HG03457 (cell line): ENCODE measurements around the gene TMC5.

ENCODE experiments used
- ATAC-seq: cut with Tn5 transposase; IDR thresholded peaks from one replicate; pipeline ENCODE4 v1.9.1; 2021; ENCODE audit warnings: moderate number of reproducible peaks; ENCODE audit not compliant: unreplicated experiment

Gene TMC5

DNA sequence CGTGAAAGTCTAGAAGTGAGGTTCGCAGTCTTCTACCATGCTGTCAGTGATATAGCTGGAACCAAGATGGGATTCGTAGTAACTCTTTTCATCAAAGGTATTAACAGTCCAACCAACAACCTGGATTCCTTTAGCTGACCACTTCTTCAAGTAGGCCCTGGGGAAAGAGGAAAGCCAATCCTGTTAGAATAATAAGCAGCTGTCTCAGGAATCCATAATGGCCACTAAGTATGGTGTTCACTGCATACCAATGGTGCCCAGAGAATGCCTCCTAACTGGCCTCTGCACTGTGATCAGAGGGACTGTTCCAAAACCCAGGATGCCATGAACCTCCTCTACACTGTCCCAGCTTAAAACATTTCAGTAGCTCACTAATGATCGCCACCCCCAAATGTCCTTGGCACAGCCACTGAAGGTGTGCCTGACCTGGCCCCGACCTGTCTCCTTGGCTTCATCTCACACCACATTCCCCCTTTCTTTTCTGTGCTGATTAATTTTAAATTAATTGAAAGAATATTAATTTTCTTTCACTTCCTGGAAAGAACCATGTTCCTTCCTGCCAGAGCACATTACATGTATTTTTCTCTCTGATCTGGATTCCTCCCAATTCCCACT is 85.9 kb downstream of the TMC5 start:
- no peak for ATAC-seq

GRCh38 chr16:19505600-19506303 is 88.1 kb downstream of the TMC5 start:
- no peak for ATAC-seq

DNA sequence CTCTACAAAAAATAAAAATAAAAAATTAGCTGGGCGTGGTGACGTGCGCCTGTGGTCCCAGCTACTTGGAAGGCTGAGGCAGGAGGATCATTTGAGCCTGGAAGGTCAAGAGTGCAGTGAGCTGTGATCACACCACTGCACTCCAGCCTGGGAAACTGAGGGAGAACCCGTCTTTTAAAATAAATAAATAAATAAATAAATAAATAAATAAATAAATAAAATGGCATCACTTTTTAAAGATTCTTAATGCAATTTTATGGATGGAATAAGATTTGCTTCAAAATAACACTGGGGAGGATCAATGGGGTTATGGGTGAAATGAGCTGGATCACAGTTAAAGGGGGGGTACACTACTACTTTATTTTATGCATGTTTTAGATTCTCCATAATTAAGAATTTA is 89.3 kb downstream of the TMC5 start:
- no peak for ATAC-seq

DNA sequence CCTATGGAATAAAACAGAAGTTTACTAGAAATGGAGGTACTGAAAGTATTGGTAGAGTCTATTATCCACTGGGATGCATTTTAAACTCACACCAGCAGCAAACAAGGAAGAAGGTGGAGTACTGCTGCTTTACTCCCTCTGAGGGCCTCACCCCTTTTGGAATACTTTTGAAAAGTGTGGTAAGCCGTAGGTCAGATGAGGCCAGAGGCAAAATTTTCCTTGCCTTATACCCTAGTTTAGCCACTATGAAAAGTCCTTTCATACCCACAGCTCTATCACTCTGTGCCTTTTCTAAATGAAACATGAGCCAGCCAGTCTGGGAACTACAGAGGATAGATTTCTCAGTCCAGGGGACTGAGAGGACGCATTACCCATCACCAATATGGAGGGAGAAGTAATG is 90.2 kb downstream of the TMC5 start:
- no peak for ATAC-seq

GRCh38 chr16:19512297-19512696 is 94.6 kb downstream of the TMC5 start:
- no peak for ATAC-seq

DNA sequence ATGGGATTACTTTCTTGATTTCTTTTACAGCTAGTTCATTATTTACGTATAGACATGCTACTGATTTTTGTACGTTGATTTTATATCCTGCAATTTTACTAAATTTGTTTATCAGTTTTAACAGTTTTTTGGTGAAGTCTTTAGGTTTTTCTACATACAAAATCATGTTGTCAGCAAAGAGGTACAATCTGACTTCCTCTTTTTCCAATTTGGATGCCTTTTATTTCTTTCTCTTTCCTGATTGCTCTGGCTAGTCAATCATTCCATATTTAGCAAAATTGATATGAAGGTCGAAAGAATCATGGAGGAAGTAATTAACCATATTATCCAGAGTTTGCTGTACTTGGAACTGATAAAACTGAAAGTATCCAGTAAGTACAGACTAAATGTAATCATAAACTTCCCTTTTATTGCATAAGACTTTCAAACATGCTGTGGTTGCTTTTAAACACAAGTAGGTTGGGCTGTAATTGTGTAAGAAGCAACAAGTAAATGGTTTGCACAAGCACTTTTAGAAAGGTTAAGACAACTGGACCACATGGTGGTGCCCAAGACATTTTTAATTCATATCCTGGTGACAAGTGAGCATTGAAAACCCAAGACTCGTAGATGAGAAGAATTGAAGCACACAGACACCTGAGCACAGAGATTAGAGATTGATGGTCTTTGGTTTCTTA is 95.8 kb downstream of the TMC5 start:
- no peak for ATAC-seq

- ATAC-seq, result no peak
Measured at GRCh38 chr16:19515757-19516156, 98.1 kb downstream of the TMC5 start.

DNA sequence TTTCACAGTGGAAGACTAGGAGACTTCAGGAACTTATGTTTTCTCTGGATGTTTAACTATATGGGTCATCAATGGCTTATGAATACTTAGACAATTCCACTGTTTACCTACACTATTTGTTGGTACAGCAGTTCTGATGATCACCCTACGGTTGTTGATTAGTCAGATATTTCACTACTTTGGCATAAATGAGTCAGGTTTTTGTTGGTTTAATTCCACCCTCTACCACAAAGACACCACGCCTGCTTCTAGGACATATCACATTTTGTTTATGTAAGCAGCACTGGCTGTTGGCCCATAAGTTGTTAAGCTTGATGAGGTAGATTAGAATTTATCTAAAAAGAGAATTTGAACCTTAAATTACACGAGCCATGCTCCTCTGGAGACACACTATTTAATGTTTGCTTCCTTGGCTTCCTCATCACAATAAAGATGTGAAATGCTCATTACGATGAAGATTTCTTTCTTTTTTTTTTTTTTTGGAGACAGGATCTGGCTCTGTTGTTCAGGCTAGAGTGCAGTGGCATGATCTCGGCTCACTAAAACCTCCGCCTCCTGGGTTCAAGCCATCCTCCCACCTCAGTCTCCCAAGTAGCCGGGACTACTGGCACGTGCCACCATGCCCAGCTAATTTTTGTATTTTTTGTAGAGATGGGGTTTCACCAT is 99.9 kb downstream of the TMC5 start:
- no peak for ATAC-seq

DNA sequence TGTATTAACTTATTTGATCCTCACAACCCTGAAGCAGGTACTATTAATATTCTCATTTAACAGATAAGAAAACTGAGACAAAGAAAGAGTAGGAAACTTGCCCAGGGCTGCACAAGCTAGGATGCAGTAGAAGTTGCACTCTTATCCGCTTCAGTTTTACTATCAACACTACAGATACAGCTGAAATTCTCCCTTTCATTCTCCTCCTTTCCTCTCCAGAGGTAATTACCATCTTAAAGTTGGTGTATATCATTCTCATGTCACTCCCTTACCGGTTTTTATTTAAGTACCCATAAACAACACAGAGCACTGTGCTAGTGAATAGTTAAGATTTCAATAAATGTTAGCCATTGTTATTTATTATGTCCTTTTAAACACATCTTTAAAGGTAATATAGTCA is 100.7 kb downstream of the TMC5 start:
- ATAC-seq, result no peak

DNA sequence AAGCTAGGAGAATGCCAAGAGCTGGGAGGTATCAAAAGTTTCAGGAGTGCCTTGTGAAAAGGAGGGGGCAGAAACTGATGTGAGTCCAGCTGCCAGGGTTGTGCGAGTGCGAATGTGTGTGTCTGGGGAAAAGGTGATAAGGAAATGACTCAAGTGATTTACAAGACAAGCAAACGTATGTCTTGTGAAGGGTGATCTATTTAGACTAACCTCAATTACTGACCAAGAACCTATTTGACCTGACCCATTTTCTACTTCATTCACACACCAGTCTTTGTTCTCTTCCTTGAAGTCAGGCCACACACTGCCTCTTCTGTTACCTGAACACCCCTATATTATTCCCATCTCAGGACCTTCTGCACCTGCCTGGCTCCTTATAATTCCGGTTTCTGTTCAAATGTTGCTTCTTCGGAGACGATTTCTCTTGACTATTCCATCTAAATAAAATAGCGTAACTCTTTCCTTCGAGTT is 103.2 kb downstream of the TMC5 start:
- no peak for ATAC-seq

- ATAC-seq, result peak; percentile 60
Measured at GRCh38 chr16:19521471-19522396, 104.1 kb downstream of the TMC5 start, which contains the start of gene GDE1. GDE1 (minus strand) TSS chr16:19522098; CDS start chr16:19521964, 134 bp downstream.

DNA sequence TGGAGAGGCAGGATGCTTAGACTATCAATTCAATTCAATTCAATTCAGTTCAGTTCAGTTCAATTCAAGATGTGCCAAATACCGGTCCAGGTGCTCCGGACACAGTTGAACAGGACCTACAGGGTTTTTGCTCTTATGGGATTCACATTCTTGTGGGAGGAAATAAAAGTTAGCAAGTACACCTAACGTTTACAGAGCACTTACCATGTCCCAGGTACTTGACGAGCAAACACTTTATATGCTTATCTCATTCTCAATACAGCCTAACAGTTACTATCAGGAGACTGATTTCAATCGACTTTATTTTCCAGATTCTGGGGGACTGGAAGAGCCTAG is 104.7 kb downstream of the TMC5 start:
- ATAC-seq, result no peak

DNA sequence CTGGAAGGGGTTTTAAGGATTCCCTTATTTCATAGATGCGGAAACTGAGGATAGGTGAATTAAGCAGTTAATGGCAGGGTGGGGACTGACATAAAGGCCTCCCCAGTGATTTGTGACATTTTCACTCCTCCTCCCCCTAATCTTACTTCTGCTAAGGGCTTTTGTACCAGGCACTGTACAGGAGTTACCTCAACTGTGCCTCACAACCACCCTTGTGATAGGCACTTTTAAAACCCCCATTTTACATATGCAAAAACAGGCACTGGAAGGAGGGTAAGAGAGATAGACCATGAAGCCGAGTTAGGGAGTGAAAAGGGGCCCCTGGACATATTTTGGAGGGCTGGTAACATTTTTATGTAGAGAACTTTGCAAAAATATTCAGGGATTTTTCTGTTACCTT is 105.1 kb downstream of the TMC5 start:
- ATAC-seq, result no peak

GRCh38 chr16:19523184-19523558 is 105.5 kb downstream of the TMC5 start:
- no peak for ATAC-seq

DNA sequence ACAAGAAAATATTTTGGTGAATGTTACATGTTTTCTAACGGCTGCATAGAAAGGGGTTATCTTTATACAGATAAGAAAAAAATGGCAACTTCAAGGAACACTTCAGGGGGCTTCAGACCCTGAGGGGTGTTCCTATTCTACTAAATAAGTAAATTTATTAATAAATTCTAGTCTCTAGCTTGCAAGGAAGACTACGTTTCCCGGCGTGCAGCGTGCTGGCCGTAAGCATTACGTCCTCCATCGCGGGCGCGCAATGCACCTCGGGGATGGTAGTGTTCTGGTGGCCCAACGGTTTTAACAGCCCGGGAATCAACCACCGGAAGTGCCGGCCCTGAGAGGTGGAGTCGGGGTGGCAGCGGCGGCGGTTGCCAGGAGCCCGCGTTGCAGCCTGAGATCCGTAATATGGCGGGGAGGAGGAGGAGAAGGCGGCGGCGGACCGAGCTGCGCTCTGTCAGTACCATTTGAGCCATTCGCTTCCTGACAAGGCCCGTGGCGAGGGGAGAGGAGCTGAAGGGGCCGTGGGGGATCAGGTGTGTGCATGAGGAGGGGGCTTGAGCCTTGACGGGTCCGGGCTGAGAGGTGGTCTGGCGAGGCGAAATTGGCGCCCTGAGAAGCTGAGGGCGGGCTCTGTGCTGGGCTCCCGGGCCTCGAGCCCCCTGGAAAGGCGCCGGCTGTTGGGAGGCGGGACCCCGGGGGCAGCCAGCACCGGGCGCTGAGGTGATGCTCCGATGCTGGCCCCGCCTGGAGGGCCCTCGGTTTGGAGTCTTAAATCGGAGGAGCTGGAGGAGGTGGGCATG is 106.1 kb downstream of the TMC5 start, which contains the start of gene CCP110:
TSS of gene CCP110 (plus strand) at position 384 of the 797 bp plus-strand sequence. CDS start 3,940 bp downstream, outside the sequence.
- peak; percentile 58 for ATAC-seq

- no peak for ATAC-seq
Measured at GRCh38 chr16:19524356-19524615, 106.6 kb downstream of the TMC5 start.

DNA sequence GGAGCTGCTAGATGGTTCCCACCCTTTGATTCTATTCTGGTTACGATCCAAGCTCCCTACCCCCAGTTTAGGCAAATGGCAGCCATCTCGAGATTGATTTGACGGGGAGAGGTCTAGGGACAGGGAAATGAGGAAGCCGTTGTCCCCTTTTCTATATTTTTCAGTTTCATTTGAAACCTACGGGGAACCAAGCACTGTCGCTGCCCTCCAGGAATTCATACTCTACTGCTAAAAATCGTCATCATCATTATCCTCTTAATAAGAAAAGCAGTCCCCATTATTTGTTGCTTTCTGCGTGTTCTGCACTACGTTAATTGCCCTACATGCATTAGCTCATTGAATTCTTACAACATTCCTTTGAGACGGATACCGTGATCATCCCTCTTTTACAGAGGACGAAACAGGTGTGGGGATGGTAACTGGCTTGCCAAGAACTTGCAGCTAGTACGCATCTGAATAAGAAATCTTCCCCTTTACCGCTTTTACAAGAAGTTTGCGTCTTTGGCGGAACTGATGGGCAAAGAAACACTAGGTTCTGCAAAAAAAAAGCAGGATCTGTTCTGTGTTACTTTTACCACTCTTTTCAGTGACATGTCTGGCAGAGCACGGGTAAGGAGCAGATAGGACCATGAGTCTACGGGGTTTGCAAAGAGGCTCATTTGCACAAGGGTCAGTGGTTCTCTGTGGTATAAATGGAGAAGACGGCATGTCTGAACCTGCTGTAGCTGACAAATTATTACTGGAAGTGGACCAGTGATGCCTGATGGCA is 107.1 kb downstream of the TMC5 start:
- no peak for ATAC-seq

DNA sequence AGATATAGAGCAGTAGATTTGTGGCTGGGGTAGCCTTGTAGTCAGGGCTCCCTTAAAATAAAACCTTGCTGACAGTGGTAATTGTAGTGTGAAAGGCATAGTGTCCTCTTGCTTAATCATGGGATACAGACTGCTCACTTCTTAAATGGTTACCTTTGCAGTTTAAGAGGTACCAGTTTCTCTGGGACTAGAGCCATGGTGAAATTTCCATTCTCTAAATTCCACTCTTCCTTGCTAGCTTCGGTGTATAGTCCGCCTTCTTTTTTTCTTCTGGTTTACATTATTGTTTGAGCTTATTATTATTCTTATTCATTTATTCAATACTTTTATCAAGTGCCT is 107.7 kb downstream of the TMC5 start:
- ATAC-seq, result no peak

DNA sequence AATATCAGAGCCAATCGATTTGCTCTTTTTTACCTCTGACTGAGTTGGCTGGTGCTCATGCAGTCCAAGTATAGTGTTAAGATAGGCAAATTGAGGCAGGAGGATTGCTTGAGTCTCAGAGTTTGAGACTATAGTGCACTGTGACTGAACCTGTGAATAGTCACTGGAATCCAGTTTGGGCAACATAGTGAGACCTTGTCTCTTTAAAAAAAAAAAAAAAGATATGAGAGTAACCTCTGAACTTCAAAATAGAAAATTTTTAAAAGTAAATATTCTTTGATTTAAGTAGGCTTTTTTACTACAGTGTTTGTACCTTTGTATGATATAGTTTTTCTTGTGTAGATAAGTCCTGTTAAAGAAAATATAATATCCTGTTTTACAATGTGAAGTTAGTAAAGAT is 109.5 kb downstream of the TMC5 start:
- ATAC-seq, result no peak
